A673 (cell line): Measurements from ENCODE around the gene CGNL1.

Experiments used
- EZH2 ChIP-seq: fragments of 200-600 bp; sonication (generic); IDR thresholded peaks from 2 replicates; pipeline ENCODE4 v1.6.1; 2017; ENCODE audit warnings: borderline replicate concordance, low read depth, mild to moderate bottlenecking, mixed read lengths, antibody characterized with exemption, low read length; ENCODE audit not compliant: poor library complexity, severe bottlenecking
- TF ChIP-seq, protein P1 (sequence below): fragments of 300-800, 200-600 bp; sonication (generic); conservative IDR thresholded peaks from 2 replicates; pipeline ENCODE4 v1.5.1; 2017; ENCODE audit warnings: low read depth, mild to moderate bottlenecking, antibody characterized with exemption, low read length, moderate library complexity, mixed read lengths

- TF ChIP-seq, protein P1, sequence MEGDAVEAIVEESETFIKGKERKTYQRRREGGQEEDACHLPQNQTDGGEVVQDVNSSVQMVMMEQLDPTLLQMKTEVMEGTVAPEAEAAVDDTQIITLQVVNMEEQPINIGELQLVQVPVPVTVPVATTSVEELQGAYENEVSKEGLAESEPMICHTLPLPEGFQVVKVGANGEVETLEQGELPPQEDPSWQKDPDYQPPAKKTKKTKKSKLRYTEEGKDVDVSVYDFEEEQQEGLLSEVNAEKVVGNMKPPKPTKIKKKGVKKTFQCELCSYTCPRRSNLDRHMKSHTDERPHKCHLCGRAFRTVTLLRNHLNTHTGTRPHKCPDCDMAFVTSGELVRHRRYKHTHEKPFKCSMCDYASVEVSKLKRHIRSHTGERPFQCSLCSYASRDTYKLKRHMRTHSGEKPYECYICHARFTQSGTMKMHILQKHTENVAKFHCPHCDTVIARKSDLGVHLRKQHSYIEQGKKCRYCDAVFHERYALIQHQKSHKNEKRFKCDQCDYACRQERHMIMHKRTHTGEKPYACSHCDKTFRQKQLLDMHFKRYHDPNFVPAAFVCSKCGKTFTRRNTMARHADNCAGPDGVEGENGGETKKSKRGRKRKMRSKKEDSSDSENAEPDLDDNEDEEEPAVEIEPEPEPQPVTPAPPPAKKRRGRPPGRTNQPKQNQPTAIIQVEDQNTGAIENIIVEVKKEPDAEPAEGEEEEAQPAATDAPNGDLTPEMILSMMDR, result no peak
- TF ChIP-seq EZH2, result no peak
These were observed 216.1 kb downstream of the CGNL1 start for GRCh38 chr15:57592426-57592825.
